ENCODE results near the gene ATP1A2.
A peak's percentile ranks its signal among the peaks of the same experiment; 100 is the strongest.

Gene ATP1A2

DNA sequence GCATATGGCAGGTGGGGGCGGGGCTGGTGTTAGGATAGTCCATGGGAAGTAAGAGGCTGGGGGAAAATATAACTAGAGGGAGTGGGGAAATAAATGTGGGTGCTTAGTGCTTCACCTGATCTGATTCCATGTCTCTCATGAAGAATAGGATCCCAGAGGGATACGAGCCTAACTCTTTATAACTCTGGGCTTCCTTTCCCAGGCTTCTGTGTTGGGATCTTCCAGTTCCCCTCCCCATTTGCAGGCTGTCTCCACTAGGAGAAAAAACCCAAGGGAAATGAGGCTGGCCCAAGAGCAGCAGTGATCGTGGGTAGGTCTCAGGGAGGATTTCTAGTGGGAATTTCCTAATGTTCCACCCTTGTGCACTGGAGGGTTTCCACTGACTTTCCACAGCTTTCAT lies 32.6 kb upstream of the ATP1A2 start:
- TF ChIP-seq, protein P1, sequence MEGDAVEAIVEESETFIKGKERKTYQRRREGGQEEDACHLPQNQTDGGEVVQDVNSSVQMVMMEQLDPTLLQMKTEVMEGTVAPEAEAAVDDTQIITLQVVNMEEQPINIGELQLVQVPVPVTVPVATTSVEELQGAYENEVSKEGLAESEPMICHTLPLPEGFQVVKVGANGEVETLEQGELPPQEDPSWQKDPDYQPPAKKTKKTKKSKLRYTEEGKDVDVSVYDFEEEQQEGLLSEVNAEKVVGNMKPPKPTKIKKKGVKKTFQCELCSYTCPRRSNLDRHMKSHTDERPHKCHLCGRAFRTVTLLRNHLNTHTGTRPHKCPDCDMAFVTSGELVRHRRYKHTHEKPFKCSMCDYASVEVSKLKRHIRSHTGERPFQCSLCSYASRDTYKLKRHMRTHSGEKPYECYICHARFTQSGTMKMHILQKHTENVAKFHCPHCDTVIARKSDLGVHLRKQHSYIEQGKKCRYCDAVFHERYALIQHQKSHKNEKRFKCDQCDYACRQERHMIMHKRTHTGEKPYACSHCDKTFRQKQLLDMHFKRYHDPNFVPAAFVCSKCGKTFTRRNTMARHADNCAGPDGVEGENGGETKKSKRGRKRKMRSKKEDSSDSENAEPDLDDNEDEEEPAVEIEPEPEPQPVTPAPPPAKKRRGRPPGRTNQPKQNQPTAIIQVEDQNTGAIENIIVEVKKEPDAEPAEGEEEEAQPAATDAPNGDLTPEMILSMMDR (IDR thresholded peaks at IDR 0.05; ENCODE audit: low read length): no peak
- TF ChIP-seq EZH2 (IDR thresholded peaks at IDR 0.05; ENCODE audit: borderline replicate concordance, low read length): no peak
- H3K27me3 ChIP-seq (ENCODE audit: insufficient read depth, low read length): no peaks in the 10 kb centered on the region

GRCh38 chr1:160083968-160084770 lies 31.4 kb upstream of the ATP1A2 start:
- Histone ChIP-seq H3K4me3 (ENCODE audit: low read depth, low read length, poor library complexity, severe bottlenecking) (no peak overlapping the region), H3K36me3 (ENCODE audit: insufficient read depth, low read length) (no peaks in the 10 kb centered on the region; the same call in 1 of the 2 replicates), H3K27ac (ENCODE audit: low read depth, low read length, poor library complexity, severe bottlenecking) (no peak overlapping the region), H3K27me3 (ENCODE audit: insufficient read depth, low read length) (no peaks in the 10 kb centered on the region), H3K9me2 (ENCODE audit: low read depth, low read length) (no peaks in the 10 kb centered on the region), H3K79me2 (ENCODE audit: insufficient read depth, low read length) (no peaks in the 10 kb centered on the region), H3K4me2 (ENCODE audit: low read length) (no peak overlapping the region), H3K4me1 (ENCODE audit: insufficient read depth, low read length, severe bottlenecking) (no peaks in the 10 kb centered on the region), H2AFZ (ENCODE audit: low read length) (no peak overlapping the region), H3K9ac (ENCODE audit: low read length) (no peak overlapping the region), H3K9me3 (ENCODE audit: low read length) (no peaks in the 10 kb centered on the region), H3F3A (ENCODE audit: insufficient read depth, low read length) (no peaks in the 10 kb centered on the region), H4K20me1 (ENCODE audit: insufficient read depth, low read length) (no peaks in the 10 kb centered on the region)
- no peak for TF ChIP-seq EZH2 (IDR thresholded peaks at IDR 0.05; ENCODE audit: borderline replicate concordance, low read length)
- TF ChIP-seq, protein P1 (IDR thresholded peaks at IDR 0.05; ENCODE audit: low read length): peak; percentile 52

More for the DNA sequence above, 32.6 kb upstream of the ATP1A2 start:
- Histone ChIP-seq H3K9ac (ENCODE audit: low read length) (no peak overlapping the region), H3K4me3 (ENCODE audit: low read depth, low read length, poor library complexity, severe bottlenecking) (no peak overlapping the region), H2AFZ (ENCODE audit: low read length) (no peak overlapping the region), H4K20me1 (ENCODE audit: insufficient read depth, low read length) (no peaks in the 10 kb centered on the region), H3K4me2 (ENCODE audit: low read length) (no peak overlapping the region), H3K79me2 (ENCODE audit: insufficient read depth, low read length) (no peaks in the 10 kb centered on the region), H3K9me2 (ENCODE audit: low read depth, low read length) (no peaks in the 10 kb centered on the region), H3K27ac (ENCODE audit: low read depth, low read length, poor library complexity, severe bottlenecking) (no peak overlapping the region), H3K36me3 (ENCODE audit: insufficient read depth, low read length) (no peaks in the 10 kb centered on the region; the same call in 1 of the 2 replicates), H3F3A (ENCODE audit: insufficient read depth, low read length) (no peaks in the 10 kb centered on the region), H3K9me3 (ENCODE audit: low read length) (no peaks in the 10 kb centered on the region), H3K4me1 (ENCODE audit: insufficient read depth, low read length, severe bottlenecking) (no peaks in the 10 kb centered on the region)

DNA sequence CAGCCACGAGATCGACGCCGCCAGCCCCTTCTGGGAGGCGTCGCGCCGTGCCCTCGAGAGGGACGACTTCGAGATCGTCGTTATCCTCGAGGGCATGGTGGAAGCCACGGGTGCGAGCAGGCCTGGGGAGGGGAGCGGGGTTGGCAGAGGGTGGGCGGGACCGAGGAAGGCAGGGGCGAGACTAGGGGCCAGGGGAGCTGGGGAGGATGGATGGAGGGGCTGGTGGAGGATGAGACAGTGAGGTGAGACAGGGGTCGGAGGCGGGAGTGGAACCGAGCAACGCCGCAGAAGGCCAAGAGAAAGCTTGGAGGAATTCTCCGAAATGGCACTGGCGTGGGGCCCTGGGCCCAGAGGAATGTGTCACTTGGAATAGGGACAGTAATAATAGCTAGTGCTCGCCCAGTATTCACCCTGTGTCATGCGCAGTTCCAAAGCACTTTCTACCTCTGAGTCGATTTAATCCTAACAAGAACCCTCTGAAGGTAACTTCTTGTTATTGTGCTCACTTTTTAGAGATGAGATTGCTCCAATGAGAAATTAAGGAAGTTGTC lies 30.7 kb upstream of the ATP1A2 start:
- H3K4me2 ChIP-seq (ENCODE audit: low read length): no peak overlapping the region
- no peaks in the 10 kb centered on the region for H3K9me3 ChIP-seq (ENCODE audit: low read length)
- no peak overlapping the region for H2AFZ ChIP-seq (ENCODE audit: low read length)
- TF ChIP-seq EZH2 (IDR thresholded peaks at IDR 0.05; ENCODE audit: borderline replicate concordance, low read length): no peak
- TF ChIP-seq, protein P1 (IDR thresholded peaks at IDR 0.05; ENCODE audit: low read length): no peak
- H3F3A ChIP-seq (ENCODE audit: insufficient read depth, low read length): no peaks in the 10 kb centered on the region
- no peaks in the 10 kb centered on the region for H3K79me2 ChIP-seq (ENCODE audit: insufficient read depth, low read length)
- no peaks in the 10 kb centered on the region for H4K20me1 ChIP-seq (ENCODE audit: insufficient read depth, low read length)
- H3K36me3 ChIP-seq (ENCODE audit: insufficient read depth, low read length): no peaks in the 10 kb centered on the region; the same call in 1 of the 2 replicates
- no peaks in the 10 kb centered on the region for H3K4me1 ChIP-seq (ENCODE audit: insufficient read depth, low read length, severe bottlenecking)
- no peaks in the 10 kb centered on the region for H3K9me2 ChIP-seq (ENCODE audit: low read depth, low read length)
- H3K27ac ChIP-seq (ENCODE audit: low read depth, low read length, poor library complexity, severe bottlenecking): no peak overlapping the region
- H3K4me3 ChIP-seq (ENCODE audit: low read depth, low read length, poor library complexity, severe bottlenecking): no peak overlapping the region
- no peaks in the 10 kb centered on the region for H3K27me3 ChIP-seq (ENCODE audit: insufficient read depth, low read length)
- no peak overlapping the region for H3K9ac ChIP-seq (ENCODE audit: low read length)
